HEK293T (cell line): ENCODE data around the gene FHL1.
"Not testable (repeated sequence)": the region's sequence is repeated elsewhere in the genome, so short reads cannot be mapped to it uniquely, and the experiment has no call there.

Experiments
- CTCF ChIA-PET: fragments of 350-600 bp; formaldehyde crosslinking; extraction: SDS; loops from one replicate; lab custom pipeline; 2021; ENCODE audit warnings: antibody characterized with exemption, inconsistent platforms; lab: Yijun Ruan, JAX
- POLR2A ChIA-PET: fragments of 350-600 bp; formaldehyde crosslinking; extraction: SDS; loops from one replicate; lab custom pipeline; 2020; ENCODE audit warnings: antibody characterized with exemption, inconsistent platforms; lab: Yijun Ruan, JAX
- DNase-seq: peaks from one replicate; pipeline ENCODE4 v3.0.0; 2012; ENCODE audit warnings: mixed read lengths; ENCODE audit errors: extremely low spot score
- ARNT ChIP-seq: fragments of 450-650 bp; IDR thresholded peaks from 2 replicates; pipeline ENCODE4 v1.6.1; 2017; ENCODE audit warnings: mild to moderate bottlenecking
- BHLHE40 ChIP-seq: fragments of 450-650 bp; IDR thresholded peaks from 2 replicates; pipeline ENCODE4 v1.6.1; 2016; ENCODE audit warnings: mild to moderate bottlenecking, moderate library complexity, borderline replicate concordance
- CTBP1 ChIP-seq: fragments of 450-650 bp; IDR thresholded peaks from 2 replicates; pipeline ENCODE4 v1.6.1; 2016; ENCODE audit warnings: borderline replicate concordance
- ELF4 ChIP-seq: fragments of 450-650 bp; IDR thresholded peaks from 2 replicates; pipeline ENCODE4 v1.6.1; 2017; ENCODE audit warnings: antibody characterized with exemption
- FOXA1 ChIP-seq: fragments of 450-650 bp; IDR thresholded peaks from 2 replicates; pipeline ENCODE4 v1.6.1; 2016; ENCODE audit warnings: mild to moderate bottlenecking
- FOXK2 ChIP-seq: fragments of 450-650 bp; IDR thresholded peaks from 2 replicates; pipeline ENCODE4 v1.6.1; 2016; ENCODE audit warnings: mild to moderate bottlenecking
- FOXM1 ChIP-seq: fragments of 450-650 bp; IDR thresholded peaks from 2 replicates; pipeline ENCODE4 v1.6.1; 2017; ENCODE audit warnings: mild to moderate bottlenecking, borderline replicate concordance
- HDGF ChIP-seq: fragments of 450-650 bp; IDR thresholded peaks from 2 replicates; pipeline ENCODE4 v1.6.1; 2017; ENCODE audit warnings: antibody characterized with exemption, borderline replicate concordance
- L3MBTL2 ChIP-seq: fragments of 450-650 bp; conservative IDR thresholded peaks from 2 replicates; pipeline ENCODE4 v1.6.1; 2016; ENCODE audit warnings: mild to moderate bottlenecking
- LEF1 ChIP-seq: fragments of 450-650 bp; IDR thresholded peaks from 2 replicates; pipeline ENCODE4 v1.6.1; 2017; ENCODE audit warnings: mild to moderate bottlenecking, borderline replicate concordance
- NFRKB ChIP-seq: fragments of 450-650 bp; IDR thresholded peaks from 2 replicates; pipeline ENCODE4 v1.6.1; 2016; ENCODE audit warnings: mild to moderate bottlenecking, moderate library complexity
- PKNOX1 ChIP-seq: fragments of 450-650 bp; IDR thresholded peaks from 2 replicates; pipeline ENCODE4 v1.6.1; 2016
- SP1 ChIP-seq: fragments of 450-650 bp; IDR thresholded peaks from 2 replicates; pipeline ENCODE4 v1.6.1; 2017
- SUZ12 ChIP-seq: fragments of 450-650 bp; IDR thresholded peaks from 2 replicates; pipeline ENCODE4 v1.6.1; 2016; ENCODE audit warnings: mild to moderate bottlenecking
- TARDBP ChIP-seq: fragments of 450-650 bp; IDR thresholded peaks from 2 replicates; pipeline ENCODE4 v1.6.1; 2016
- ZNF384 ChIP-seq: fragments of 450-650 bp; IDR thresholded peaks from 2 replicates; pipeline ENCODE4 v1.6.1; 2016

The FHL1 gene

GRCh38 chrX:136147315-136147901 is at the start of gene FHL1:
FHL1 (plus strand) TSS chrX:136147533.
- TF ChIP-seq L3MBTL2: no peak
- TF ChIP-seq NFRKB: no peak
- no peak for TF ChIP-seq ELF4
- no peak for TF ChIP-seq SUZ12
- TF ChIP-seq LEF1: no peak
- TF ChIP-seq TARDBP: no peak
- DNase-seq: peak; percentile 79
- ChIA-PET POLR2A (no interaction called here), CTCF (no interaction called here)

- POLR2A ChIA-PET: no interaction called here
- CTCF ChIA-PET: no interaction called here
- TF ChIP-seq FOXM1: no peak
- no peak for TF ChIP-seq HDGF
- TF ChIP-seq FOXA1: no peak
- no peak for TF ChIP-seq SUZ12
- no peak for TF ChIP-seq ARNT
- no peak for TF ChIP-seq ZNF384
- TF ChIP-seq CTBP1: no peak
- no peak for TF ChIP-seq NFRKB
- TF ChIP-seq BHLHE40: no peak
- no peak for TF ChIP-seq TARDBP
- TF ChIP-seq LEF1: no peak
- TF ChIP-seq L3MBTL2: no peak
- TF ChIP-seq PKNOX1: no peak
- no peak for TF ChIP-seq FOXK2
- TF ChIP-seq ELF4: no peak
- TF ChIP-seq SP1: no peak
- no peak for DNase-seq
Measured at GRCh38 chrX:136097871-136098805, 49.2 kb upstream of the FHL1 start.

GRCh38 chrX:136104936-136105335 is 42.4 kb upstream of the FHL1 start:
- TF ChIP-seq BHLHE40: no peak
- no peak for TF ChIP-seq HDGF
- no peak for TF ChIP-seq L3MBTL2
- TF ChIP-seq LEF1: no peak
- no peak for TF ChIP-seq CTBP1
- TF ChIP-seq ZNF384: no peak
- no peak for TF ChIP-seq ELF4
- no peak for TF ChIP-seq SUZ12
- no peak for TF ChIP-seq NFRKB
- no peak for TF ChIP-seq FOXK2
- no peak for TF ChIP-seq ARNT
- no peak for DNase-seq
- CTCF ChIA-PET: no interaction called here
- POLR2A ChIA-PET: no interaction called here

- POLR2A ChIA-PET: no interaction called here
- TF ChIP-seq FOXA1 (no peak), PKNOX1 (no peak), ZNF384 (no peak), NFRKB (no peak), HDGF (no peak), LEF1 (no peak), TARDBP (no peak), ELF4 (no peak), CTBP1 (no peak), L3MBTL2 (no peak), FOXK2 (no peak), FOXM1 (no peak), ARNT (no peak), SP1 (no peak), SUZ12 (no peak), BHLHE40 (no peak)
- CTCF ChIA-PET: no interaction called here
- no peak for DNase-seq
Measured at GRCh38 chrX:136106920-136107528, 40.3 kb upstream of the FHL1 start.

GRCh38 chrX:136108905-136109304 is 38.4 kb upstream of the FHL1 start:
- POLR2A ChIA-PET, CTCF ChIA-PET, DNase-seq: not testable (repeated sequence)

- no peak for DNase-seq
- TF ChIP-seq L3MBTL2 (no peak), TARDBP (no peak), HDGF (no peak), FOXM1 (no peak), PKNOX1 (no peak), CTBP1 (no peak), FOXK2 (no peak)
- ChIA-PET POLR2A (no interaction called here), CTCF (no interaction called here)
Measured at GRCh38 chrX:136112286-136112685, 35.0 kb upstream of the FHL1 start.
